Activated T-cell treated with anti-CD3 and anti-CD28 coated beads for 1 hour (primary cell): ENCODE data around the gene LNX1.

Source experiments
- DNase-seq: peaks from one replicate; pipeline ENCODE4 v3.0.0-alpha.2; 2020; ENCODE audit warnings: low read depth

Gene LNX1

GRCh38 chr4:53572600-53572994 lies 18.7 kb downstream of the LNX1 start:
- DNase-seq, result no peak

- no peak for DNase-seq
These were observed 19.2 kb downstream of the LNX1 start for GRCh38 chr4:53571936-53572599.

DNA sequence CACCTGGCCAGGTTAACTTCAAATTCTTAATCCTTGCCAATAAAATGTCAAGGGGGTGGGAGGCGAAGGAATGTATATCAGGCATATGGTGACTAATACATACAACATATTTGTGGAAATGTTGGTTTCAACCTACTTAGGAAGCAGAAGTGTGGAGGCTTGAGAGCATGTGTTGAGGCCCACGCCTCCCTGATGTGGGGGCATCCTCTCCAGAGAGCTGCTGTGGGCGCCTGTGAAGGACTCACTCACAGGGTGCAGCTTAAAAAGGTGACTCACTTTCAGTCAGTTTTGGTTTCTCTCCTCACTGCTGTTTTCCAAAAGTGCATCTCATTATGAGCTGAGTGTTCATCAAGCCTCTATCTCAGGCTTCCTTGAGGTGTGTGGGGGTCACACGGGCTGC lies 27.5 kb downstream of the LNX1 start:
- DNase-seq, result no peak

DNA sequence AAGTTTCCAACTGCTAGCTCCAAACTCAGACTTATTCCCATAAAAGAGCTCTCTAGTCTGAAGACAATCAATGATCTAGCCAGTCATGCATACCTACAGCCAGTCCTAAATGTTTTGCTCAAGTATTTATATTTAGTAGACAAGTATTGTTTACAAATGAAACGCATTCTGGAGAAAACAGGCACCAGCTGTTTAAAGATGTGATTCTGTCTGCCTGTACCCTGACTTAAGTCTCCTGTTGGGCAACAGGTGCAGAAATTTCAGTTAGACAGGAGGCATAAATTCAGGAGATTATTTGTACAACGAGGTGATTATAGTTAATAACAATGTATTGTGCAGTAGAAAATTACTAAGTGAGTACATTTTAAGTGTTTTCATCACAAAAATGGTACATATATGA lies 28.9 kb downstream of the LNX1 start:
- DNase-seq, result no peak

DNA sequence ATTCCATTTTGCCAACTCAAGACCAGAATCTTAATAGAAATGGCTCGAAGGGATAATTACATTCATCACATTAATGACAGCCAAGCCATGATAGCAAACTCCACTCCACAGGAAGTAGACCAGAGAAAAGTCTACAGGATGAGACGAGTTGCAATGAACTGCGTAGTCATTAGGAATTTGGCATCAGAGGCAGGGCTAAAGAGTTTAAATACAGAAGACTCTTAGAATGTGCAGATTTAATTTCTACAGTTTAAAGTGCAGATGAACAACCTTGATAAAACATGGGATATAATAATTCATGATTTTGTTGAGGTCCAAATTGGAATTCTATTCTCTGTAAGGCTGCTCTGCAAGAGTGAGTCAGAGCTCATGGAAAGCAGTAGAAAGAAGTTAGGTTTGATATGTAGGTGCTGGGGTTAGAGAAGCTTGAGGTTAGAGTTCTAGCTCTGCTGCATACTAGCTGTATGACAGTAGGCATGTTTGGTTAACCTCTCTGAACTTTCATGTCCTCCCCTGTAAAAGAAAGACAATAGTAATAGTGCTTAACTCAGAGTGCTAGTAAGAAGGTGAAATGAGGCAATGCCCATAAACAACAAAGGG lies 32.2 kb downstream of the LNX1 start:
- no peak for DNase-seq

- no peak for DNase-seq
These were observed 33.1 kb downstream of the LNX1 start for GRCh38 chr4:53558065-53558801.

DNA sequence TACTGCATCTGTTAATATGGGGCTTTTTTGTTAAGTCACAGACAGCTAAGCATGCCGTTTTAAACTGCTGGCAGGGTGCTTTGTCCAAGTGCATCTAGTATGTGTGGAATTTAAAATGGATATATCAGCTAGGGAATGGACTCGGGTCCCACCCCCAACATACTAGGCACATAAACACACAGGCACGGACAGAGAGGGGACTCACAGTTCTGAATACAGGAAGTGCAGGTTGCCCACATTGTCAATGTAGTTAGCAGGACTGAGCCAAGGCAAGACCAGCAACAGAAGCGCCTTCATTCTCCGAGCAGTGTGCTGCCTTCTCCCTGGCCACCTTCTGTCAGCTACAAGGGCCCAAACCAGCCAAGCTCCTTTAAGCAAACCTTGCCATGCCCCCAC lies 33.6 kb downstream of the LNX1 start:
- DNase-seq, result no peak

- DNase-seq, result no peak
These were observed 34.6 kb downstream of the LNX1 start for GRCh38 chr4:53556651-53557050.

- DNase-seq, result no peak
These were observed 37.6 kb downstream of the LNX1 start for GRCh38 chr4:53553486-53554210.

DNA sequence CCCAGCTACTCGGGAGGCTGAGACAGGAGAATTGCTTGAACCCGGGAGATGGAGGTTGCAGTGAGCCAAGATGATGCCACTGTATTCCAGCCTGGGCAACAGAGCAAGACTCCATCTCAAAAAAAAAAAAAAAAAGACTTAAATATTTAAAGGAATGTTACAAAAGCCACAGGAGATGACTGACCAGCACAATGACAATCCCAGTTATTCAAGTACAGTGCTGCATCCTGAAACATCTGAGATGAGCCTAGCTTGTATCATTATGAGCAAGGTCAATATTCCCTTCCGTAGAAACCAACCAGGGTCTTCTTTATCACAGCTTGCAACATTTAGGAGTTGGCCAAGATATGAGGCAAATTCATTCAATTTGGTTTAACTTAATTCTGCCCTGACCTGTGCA lies 38.6 kb downstream of the LNX1 start:
- DNase-seq, result no peak

DNA sequence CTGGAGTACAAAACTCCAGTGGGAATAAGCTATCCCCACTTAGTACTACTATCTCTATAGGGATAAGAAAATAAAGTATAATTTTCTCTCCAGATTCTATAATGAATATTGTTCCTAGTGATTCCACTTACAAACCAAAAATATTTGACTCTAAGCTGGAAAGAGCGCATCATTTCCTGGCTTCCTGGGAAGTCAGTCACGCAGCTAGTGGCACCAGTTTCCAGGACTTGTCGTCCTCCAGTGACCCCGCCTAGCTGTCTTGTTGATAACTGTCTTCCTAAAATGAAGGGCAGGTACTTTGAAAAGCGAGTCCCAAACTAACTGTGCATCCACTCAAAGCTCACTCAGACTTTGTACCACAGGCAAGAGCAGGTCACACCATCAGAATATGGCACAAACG lies 39.3 kb downstream of the LNX1 start:
- no peak for DNase-seq

DNA sequence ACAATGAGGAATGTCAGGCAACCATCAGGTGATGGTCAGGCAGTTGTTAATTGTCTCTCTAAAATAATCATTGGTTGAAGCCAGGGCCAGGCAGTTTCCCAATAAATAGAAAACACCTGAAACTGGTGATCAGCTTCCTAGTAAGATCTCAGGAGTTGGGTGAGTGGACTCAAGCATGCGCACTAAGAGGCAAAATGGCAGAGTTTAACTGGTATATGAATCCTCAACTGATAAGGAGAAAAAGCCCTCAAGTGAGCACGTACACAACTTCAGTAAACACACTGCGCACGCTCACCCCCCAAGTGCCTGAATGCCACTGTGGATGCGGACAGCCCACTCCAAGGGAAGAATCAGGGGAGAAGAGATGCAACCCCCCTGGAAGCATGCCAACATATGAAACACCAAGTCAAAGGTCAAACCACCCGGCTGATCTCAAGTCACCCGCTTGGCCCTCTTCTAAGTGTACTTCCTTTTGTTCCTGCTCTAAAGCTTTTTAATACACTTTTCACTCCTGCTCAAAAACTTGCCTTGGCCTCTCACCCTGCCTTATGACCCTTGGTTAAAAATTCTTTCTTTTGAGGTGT lies 39.9 kb downstream of the LNX1 start:
- no peak for DNase-seq

GRCh38 chr4:53548662-53549061 lies 42.6 kb downstream of the LNX1 start:
- DNase-seq, result no peak

DNA sequence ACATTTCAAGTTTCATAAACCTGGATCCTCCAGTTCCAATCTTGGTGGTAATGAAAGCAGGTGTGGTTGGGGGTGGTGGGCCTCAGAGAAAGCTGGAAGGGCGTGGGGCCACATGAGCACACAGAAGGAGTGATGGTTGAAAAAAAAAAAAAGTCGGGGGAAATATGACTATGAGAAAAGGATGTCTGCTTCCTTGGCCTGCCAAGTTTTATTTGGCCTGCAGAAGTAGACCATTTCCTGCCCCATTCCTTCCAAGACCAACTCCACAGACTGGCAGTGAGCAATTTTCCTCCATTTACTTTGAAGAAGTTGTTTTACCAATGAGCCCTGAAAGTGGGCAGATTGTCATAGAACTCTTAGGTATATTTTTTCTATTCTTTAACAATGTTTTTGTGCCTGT lies 43.3 kb downstream of the LNX1 start:
- DNase-seq, result no peak

- DNase-seq, result no peak
These were observed 45.2 kb downstream of the LNX1 start for GRCh38 chr4:53545942-53546581.

DNA sequence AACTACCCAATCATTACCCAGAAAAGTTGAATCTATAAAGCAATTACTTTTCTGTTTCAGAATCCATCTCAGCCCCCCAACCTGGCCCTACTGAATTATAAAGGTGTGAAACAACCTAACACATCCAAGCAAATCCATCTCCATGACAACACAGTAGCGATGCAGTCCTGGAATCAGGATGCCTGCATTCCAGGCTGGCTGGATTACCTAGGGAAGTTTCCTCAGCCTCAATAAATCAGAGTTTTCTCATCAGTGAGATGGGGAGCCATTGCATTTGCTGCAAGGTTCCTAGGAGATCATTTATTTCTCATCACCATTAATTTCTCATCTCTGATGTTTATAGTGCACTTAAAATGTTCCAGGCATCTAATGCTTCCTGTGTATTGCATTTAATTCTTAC lies 46.0 kb downstream of the LNX1 start:
- no peak for DNase-seq

DNA sequence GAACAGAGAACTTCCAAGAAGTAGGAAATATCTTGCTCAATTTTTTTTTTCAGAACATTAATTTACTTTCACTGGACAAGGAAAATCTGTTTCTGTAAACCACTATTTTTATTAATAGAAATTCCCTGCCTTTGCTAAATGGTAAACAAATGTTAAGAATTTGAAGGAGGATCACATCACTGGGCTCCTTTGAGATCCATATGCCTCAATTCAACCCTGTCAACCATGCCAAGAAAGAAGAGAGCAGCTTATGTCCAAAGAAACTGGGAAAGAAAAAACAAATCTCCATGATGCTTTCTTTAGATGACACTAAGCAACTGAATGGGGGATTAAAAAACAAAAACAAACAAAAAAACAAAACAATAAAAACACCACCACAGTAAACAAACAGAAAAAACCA lies 47.7 kb downstream of the LNX1 start:
- no peak for DNase-seq

DNA sequence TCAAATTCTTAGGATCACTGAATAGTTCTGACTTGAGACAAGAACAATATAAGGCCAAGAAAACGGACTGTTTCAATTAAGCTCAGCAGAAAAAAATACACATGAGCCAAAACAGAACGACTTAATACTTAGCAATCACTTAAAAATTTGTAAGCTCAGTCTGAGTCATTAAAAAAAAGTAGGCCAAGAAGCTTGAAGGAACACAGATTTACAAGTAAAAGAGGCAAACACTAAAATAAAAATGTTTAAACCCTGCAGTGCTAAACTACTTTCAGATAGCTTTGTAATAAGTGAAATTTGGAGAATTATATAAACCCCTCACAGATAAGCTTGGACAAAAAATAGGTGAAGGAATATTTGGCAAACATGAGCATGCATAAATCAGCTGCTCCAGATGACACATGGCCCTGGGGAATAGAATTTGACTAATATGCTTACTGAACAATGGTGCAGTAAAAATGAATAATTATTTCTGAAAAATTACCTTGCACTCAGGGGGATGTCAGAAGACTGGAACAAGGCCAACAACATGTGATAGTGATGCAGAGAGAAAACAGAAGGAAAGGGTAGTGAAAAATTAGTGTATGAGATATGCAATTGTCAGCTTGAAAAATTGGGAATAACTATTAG lies 49.6 kb downstream of the LNX1 start:
- no peak for DNase-seq

- no peak for DNase-seq
These were observed 52.5 kb downstream of the LNX1 start for GRCh38 chr4:53538756-53539155.

- no peak for DNase-seq
These were observed 53.7 kb downstream of the LNX1 start for GRCh38 chr4:53537606-53538005.

DNA sequence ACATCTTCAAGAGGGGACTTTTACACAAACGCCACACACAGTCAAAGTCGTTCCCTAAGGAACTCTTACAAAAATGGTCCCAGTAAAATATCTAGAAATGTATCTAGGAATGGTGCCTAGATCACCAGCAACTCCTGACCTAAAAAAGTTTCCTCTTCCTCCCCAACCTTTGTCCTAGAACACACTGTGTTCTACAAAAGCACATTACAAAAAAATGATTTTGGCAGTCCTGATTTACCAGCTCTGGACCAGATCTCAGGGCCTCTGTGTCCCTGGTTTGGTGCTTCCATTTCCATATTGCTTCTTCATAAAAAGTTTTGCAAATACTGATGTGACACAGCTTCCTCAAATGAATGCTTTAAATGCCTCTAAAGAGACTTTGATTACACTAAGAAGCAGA lies 55.0 kb downstream of the LNX1 start:
- DNase-seq, result no peak

GRCh38 chr4:53535567-53535966 lies 55.7 kb downstream of the LNX1 start:
- no peak for DNase-seq
